T-helper 2 cell treated with Interferon-gamma antibody and Interleukin-4, amounts not matched to agents 5 μg/mL and 100 μg/mL, for 36 hours (primary cell): ENCODE results near the gene MX2.
"Not testable (repeated sequence)": the region's sequence is repeated elsewhere in the genome, so short reads cannot be mapped to it uniquely, and the experiment has no call there.

ENCODE experiments used
- DNase-seq: peaks from one replicate; pipeline ENCODE4 v3.0.0; 2021; ENCODE audit warnings: low spot score
- H3K27ac Mint-ChIP-seq: one replicate; pipeline ENCODE4 v1.8.0; 2021; ENCODE audit warnings: mild to moderate bottlenecking, mixed read lengths
- H3K27me3 Mint-ChIP-seq: one replicate; pipeline ENCODE4 v1.8.0; 2021; ENCODE audit warnings: low read depth, mixed read lengths
- H3K36me3 Mint-ChIP-seq: one replicate; pipeline ENCODE4 v1.8.0; 2021; ENCODE audit warnings: low read depth, mixed read lengths
- H3K4me1 Mint-ChIP-seq: one replicate; pipeline ENCODE4 v1.8.0; 2021; ENCODE audit warnings: low read depth, mixed read lengths
- H3K4me3 Mint-ChIP-seq: one replicate; pipeline ENCODE4 v1.8.0; 2022; ENCODE audit warnings: mild to moderate bottlenecking, moderate library complexity, mixed read lengths
- H3K9me3 Mint-ChIP-seq: one replicate; pipeline ENCODE4 v1.8.0; 2021; ENCODE audit warnings: mixed read lengths

Gene MX2, protein sequence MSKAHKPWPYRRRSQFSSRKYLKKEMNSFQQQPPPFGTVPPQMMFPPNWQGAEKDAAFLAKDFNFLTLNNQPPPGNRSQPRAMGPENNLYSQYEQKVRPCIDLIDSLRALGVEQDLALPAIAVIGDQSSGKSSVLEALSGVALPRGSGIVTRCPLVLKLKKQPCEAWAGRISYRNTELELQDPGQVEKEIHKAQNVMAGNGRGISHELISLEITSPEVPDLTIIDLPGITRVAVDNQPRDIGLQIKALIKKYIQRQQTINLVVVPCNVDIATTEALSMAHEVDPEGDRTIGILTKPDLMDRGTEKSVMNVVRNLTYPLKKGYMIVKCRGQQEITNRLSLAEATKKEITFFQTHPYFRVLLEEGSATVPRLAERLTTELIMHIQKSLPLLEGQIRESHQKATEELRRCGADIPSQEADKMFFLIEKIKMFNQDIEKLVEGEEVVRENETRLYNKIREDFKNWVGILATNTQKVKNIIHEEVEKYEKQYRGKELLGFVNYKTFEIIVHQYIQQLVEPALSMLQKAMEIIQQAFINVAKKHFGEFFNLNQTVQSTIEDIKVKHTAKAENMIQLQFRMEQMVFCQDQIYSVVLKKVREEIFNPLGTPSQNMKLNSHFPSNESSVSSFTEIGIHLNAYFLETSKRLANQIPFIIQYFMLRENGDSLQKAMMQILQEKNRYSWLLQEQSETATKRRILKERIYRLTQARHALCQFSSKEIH

DNA sequence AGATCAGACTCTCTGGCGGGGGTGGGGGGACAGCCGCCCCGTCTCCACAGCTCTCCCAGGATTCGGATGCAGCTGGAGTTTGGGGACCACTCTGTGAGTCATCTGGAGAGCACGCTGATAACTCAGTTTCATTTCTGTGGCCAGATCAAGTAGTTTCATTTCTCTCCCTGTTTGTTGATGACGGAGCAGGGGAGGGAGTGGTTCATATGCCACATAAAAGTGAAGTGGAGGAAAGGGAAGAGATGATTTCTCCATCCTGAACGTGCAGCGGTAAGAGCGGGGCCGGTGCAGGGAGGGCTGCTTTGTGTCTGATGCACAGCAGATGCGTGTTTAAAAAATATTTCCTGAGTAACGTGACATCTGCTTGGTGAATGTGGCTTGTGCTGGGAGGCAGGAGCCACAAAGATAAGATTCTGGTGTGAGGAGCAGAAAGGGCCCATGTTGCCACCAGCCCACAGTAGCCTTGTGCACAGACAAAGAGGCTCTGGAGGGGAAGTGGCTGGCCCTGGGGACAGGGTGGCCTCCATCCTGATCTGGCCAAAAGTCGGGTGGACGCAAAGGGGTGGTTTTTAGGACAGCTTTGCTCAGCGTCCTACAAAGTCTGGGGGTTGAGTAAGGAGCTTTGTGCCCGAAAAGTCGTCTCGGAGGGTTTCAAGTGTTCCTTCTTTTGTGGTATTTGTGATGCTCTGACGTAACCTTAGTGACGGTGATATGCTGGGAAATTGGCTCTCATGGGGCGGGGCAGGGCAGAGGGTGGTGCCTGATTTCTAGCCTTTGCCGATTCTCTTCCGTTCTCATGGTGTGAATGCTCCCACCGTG, at the start of gene MX2:
TSS of gene MX2 (plus strand) at position 242 of the 819 bp plus-strand sequence. CDS start 14,880 bp downstream, outside the sequence.
- H3K36me3 Mint-ChIP-seq, result peaks cover 5% of the 10 kb centered on the region

DNA sequence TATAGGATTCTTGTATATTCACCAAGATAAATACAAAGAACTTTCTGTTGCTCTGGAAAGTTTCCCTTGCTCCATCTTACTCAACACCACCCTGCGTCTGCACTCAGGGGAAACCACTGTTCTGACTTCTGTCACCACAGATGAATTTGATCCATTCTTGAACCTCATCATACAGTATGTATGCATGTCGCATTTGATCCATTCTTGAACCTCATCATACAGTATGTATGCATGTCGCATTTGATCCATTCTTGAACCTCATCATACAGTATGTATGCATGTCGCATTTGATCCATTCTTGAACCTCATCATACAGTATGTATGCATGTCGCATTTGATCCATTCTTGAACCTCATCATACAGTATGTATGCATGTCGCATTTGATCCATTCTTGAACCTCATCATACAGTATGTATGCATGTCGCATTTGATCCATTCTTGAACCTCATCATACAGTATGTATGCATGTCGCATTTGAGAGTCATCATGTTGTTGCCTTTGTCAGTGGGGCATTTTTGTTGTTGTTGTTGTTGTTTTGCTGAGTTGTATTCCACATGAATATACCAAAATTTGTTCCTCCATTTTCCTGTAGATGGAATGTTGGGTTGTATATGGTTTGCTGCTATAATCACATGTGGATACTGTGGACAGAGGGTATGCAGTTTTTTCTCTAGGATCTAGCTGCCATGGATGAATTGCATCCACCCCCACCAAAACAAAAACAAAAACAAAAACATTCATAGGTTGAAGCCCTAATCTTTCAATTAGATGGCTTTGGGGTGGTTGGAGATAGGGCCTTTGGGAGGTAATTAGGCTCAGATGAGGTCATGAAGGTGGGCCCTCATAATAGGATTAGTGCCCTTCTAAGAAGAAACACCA, 48.3 kb upstream of the MX2 start:
- H3K27ac Mint-ChIP-seq, H3K4me1 Mint-ChIP-seq, H3K4me3 Mint-ChIP-seq, H3K36me3 Mint-ChIP-seq, DNase-seq, H3K9me3 Mint-ChIP-seq: not testable (repeated sequence)
- peaks cover 49% of the 10 kb centered on the region for H3K27me3 Mint-ChIP-seq

More for the DNA sequence above, at the start of gene MX2:
- peak; percentile 76 for DNase-seq
- H3K27me3 Mint-ChIP-seq, result peaks cover 13% of the 10 kb centered on the region
- H3K4me3 Mint-ChIP-seq, result peak within 1 kb of the TSS; percentile 93
- no peaks in the 10 kb centered on the region for H3K9me3 Mint-ChIP-seq
- H3K27ac Mint-ChIP-seq, result peak within 1 kb of the TSS; percentile 96
- peaks cover 36% of the 10 kb centered on the region for H3K4me1 Mint-ChIP-seq

DNA sequence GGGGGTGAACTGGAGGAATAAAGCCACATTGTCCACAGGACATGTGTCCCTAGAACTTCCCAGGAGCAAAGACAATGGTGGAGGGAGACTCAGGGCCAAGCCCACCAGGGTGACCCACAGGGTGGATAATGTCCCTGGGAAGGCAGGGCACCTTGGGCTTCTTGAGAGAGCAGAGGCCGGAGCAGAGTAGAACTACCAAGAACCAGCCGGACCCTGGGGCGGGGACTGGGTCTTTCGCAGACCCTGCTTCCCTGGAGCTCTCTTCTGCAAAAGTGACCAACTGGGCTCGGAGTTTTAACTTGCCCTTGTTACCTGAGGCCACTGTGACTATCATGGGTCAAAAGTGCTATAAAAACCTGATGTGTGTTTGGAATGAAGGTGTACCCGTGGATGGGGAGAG, 46.1 kb upstream of the MX2 start:
- no peaks in the 10 kb centered on the region for H3K9me3 Mint-ChIP-seq
- H3K4me3 Mint-ChIP-seq, result no peak overlapping the region
- DNase-seq, result no peak
- H3K4me1 Mint-ChIP-seq, result no peaks in the 10 kb centered on the region
- peaks cover 60% of the 10 kb centered on the region for H3K27me3 Mint-ChIP-seq
- no peaks in the 10 kb centered on the region for H3K36me3 Mint-ChIP-seq
- H3K27ac Mint-ChIP-seq, result no peak overlapping the region

GRCh38 chr21:41316200-41317062, 45.4 kb upstream of the MX2 start, which contains the start of gene FAM3B:
TSS of gene FAM3B (plus strand) at chr21:41316801. CDS start at chr21:41316880, 79 bp downstream.
- Mint-ChIP-seq H3K4me3 (no peak within 1 kb of the TSS), H3K27me3 (peaks cover 64% of the 10 kb centered on the region), H3K36me3 (no peaks in the 10 kb centered on the region), H3K9me3 (no peaks in the 10 kb centered on the region), H3K4me1 (peaks cover 2% of the 10 kb centered on the region), H3K27ac (no peak within 1 kb of the TSS)
- no peak for DNase-seq

DNA sequence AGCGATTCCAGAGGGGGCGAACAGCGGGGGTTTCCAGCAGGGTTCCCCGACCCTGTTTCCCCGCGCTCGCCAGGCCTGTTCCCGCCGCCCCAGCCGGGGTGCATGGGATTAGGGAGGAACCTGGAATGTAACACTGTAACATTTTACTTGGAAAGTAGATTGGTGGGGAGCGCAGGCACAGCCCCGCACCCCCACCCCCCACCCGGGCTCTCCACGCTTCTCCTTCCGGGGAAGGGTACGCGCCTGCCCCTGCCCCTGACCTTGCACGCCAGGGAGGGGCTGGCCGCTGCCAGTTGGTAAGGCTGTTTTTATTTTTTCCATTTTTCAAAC, 44.8 kb upstream of the MX2 start:
- H3K4me3 Mint-ChIP-seq, result no peak overlapping the region
- no peak overlapping the region for H3K27ac Mint-ChIP-seq
- H3K36me3 Mint-ChIP-seq, result no peaks in the 10 kb centered on the region
- DNase-seq, result no peak
- H3K4me1 Mint-ChIP-seq, result peaks cover 2% of the 10 kb centered on the region
- peaks cover 61% of the 10 kb centered on the region for H3K27me3 Mint-ChIP-seq
- no peaks in the 10 kb centered on the region for H3K9me3 Mint-ChIP-seq

DNA sequence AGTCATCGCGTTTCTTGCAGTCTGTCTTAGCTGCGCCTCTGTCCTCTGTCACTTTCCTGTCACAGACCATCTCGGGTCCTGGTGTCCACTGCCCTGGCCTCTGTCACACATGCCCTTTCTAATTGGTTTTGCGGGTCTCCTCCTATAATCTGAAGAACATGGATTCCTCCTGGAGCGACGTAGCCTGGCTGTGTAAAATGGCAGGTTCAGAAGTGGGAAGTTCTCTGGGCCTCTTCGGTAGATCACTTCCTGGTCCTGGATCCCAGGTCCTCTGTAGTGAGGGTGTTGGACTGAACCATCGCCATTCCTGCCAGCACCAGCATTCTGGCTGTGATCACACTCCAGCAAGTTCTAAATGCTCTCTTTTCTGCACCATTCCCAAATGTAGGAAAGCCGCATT, 44.4 kb upstream of the MX2 start:
- Mint-ChIP-seq H3K27ac (no peak overlapping the region), H3K4me3 (no peak overlapping the region), H3K36me3 (no peaks in the 10 kb centered on the region), H3K27me3 (peaks cover 61% of the 10 kb centered on the region), H3K9me3 (no peaks in the 10 kb centered on the region), H3K4me1 (peaks cover 2% of the 10 kb centered on the region)
- DNase-seq, result no peak

DNA sequence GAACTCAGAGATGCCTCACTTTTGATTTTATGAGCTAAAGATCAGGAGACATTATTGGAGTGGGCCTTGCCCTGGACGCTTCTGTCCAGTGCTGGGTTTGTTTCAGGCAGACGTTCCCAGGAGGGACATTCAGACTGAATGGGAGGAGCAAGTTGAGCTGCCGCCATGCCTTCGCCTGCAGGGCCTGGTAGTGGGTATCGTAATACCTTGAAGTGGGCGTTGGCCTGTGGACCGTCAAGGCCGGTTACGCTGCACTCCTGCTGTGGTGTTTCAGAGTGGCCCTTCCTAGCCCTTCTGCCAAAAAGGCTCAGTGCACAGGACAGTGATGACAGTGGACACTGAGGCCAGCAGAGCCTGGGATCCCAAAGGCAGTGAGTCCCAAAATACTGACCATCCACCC, 43.6 kb upstream of the MX2 start:
- H3K4me3 Mint-ChIP-seq, result no peak overlapping the region
- peaks cover 2% of the 10 kb centered on the region for H3K4me1 Mint-ChIP-seq
- peaks cover 59% of the 10 kb centered on the region for H3K27me3 Mint-ChIP-seq
- H3K27ac Mint-ChIP-seq, result no peak overlapping the region
- DNase-seq, result no peak
- no peaks in the 10 kb centered on the region for H3K36me3 Mint-ChIP-seq
- no peaks in the 10 kb centered on the region for H3K9me3 Mint-ChIP-seq

DNA sequence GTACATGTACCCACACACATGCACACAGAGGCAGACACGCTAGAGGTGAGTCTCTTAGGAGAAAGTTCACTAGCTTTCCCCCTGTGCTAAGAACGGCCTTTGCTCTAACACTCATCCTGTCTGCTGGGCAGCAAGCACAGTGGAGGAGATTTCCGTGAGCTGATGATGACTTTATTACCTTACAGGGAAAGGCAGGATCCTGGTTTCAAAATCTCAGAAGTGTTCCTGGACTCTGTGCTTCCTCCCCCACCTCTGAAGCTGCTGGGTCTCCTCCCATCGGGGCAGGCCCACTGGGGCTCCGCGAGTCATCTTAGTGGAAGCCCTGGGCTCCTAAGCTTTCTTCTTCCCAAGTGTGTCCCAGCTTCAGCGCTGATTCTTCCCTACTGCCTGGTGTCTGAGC, 42.6 kb upstream of the MX2 start:
- no peak overlapping the region for H3K4me3 Mint-ChIP-seq
- no peaks in the 10 kb centered on the region for H3K9me3 Mint-ChIP-seq
- H3K27ac Mint-ChIP-seq, result no peak overlapping the region
- no peak for DNase-seq
- H3K27me3 Mint-ChIP-seq, result peaks cover 54% of the 10 kb centered on the region
- peaks cover 2% of the 10 kb centered on the region for H3K4me1 Mint-ChIP-seq
- no peaks in the 10 kb centered on the region for H3K36me3 Mint-ChIP-seq

GRCh38 chr21:41321211-41321907, 40.5 kb upstream of the MX2 start:
- no peak overlapping the region for H3K4me3 Mint-ChIP-seq
- no peak for DNase-seq
- H3K9me3 Mint-ChIP-seq, result no peaks in the 10 kb centered on the region
- H3K27ac Mint-ChIP-seq, result no peak overlapping the region
- H3K36me3 Mint-ChIP-seq, result no peaks in the 10 kb centered on the region
- peaks cover 2% of the 10 kb centered on the region for H3K4me1 Mint-ChIP-seq
- peaks cover 33% of the 10 kb centered on the region for H3K27me3 Mint-ChIP-seq

- peaks cover 32% of the 10 kb centered on the region for H3K27me3 Mint-ChIP-seq
- DNase-seq, result no peak
- no peaks in the 10 kb centered on the region for H3K36me3 Mint-ChIP-seq
- H3K27ac Mint-ChIP-seq, result no peak overlapping the region
- H3K4me1 Mint-ChIP-seq, result peaks cover 2% of the 10 kb centered on the region
- H3K4me3 Mint-ChIP-seq, result no peak overlapping the region
- H3K9me3 Mint-ChIP-seq, result no peaks in the 10 kb centered on the region
Observed at GRCh38 chr21:41321908-41322495, 39.8 kb upstream of the MX2 start.

- Mint-ChIP-seq H3K4me3 (no peak overlapping the region), H3K9me3 (no peaks in the 10 kb centered on the region), H3K27me3 (peaks cover 25% of the 10 kb centered on the region), H3K36me3 (no peaks in the 10 kb centered on the region), H3K27ac (no peak overlapping the region), H3K4me1 (peaks cover 2% of the 10 kb centered on the region)
- no peak for DNase-seq
Observed at GRCh38 chr21:41322496-41323382, 39.1 kb upstream of the MX2 start.
